SK-N-MC (cell line): ENCODE data around the gene PLK3.

Experiments used
- EZH2 ChIP-seq: fragments of 200-600 bp; sonication (generic); IDR thresholded peaks from one replicate; pipeline ENCODE4 v1.6.1; 2017; ENCODE audit warnings: antibody characterized with exemption
- FOXP2 ChIP-seq: optimal IDR thresholded peaks from 2 replicates; pipeline ENCODE3; 2011; ENCODE audit warnings: mild to moderate bottlenecking, moderate library complexity; ENCODE audit not compliant: insufficient read depth; ENCODE audit errors: extremely low read length, control extremely low read depth

DNA sequence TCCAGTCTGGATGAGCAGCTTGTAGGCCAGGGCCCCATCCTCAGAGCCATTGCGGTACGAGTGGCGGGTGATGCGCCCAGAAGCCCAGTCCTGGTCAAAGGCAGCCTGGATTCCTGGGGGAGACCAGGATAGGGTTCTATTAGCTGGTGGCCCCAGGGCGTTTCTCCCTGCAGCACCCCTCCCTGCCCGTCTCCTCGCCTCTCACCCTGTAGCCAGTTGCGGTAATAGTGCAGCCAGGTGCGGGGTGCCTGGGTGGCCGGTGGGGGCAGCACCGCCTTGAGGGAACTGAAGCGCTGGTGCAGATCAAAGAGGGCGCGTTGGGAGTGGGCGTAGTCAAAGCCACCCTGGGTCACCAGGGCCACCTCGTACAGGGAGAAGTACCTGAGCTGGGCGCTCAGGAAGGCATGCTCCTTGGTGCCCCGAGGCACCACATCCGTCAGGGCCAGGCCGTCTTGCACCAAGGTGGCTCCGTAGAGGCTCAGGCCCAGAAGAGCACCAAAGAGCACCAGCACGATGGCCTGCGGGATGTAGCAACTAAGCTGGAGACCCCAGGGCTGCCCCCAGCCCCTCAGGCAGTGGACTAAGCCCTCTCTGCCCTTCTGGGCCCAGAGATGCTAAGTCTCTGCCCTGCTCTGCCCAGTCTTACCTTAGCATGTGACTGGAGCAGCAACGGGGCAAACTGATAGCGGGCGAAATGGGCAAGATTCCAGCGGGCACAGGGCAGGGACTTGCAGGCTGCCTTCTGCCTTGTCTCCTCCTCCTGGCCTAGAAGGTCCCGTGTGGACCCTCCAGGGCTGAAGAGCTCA, 27.2 kb downstream of the PLK3 start:
- TF ChIP-seq EZH2: no peak
- TF ChIP-seq FOXP2: no peak
